Measurements from ENCODE around the gene LATS1. TPM values are rescaled to one million over a fixed set of nuclear protein-coding genes. Genes with fewer than 3 reads are reported as not detected.

LATS1 gene
- total RNA-seq, 1 experiment from 2014 or later, result 25.1 TPM

DNA sequence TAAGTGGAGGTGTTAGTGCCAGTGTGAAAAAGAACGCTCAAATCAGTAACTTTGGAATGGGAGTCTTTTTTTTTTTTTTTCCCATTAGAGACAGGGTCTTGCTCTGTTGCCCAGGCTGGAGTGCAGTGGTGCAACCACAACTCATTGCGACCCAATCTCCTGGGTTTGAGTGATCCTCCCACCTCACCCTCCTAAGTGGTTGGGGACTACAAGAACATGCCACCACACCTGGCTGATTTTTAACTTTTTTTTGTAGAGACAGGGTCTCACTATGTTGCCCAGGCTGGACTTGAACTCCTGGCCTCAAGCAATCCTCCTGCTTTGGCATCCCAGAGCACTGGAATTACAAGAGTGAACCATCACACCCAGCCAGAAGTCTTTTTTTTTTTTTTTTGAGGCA, 19.7 kb downstream of the LATS1 start:
- no CpG with 5 or more reads among the region's 2 CpGs for WGBS (ENCODE audit: extremely low coverage, insufficient read length, low lambda C conversion rate)
- Histone ChIP-seq H3K14ac (ENCODE audit: insufficient read depth, low read length) (no peak overlapping the region), H2BK120ac (ENCODE audit: low read depth, low read length, poor library complexity, severe bottlenecking) (no peak overlapping the region), H3K4me2 (ENCODE audit: insufficient read depth, insufficient read length, low read length) (no peak overlapping the region), H3K27me3 (ENCODE audit: insufficient read depth, low read length) (no peaks in the 10 kb centered on the region), H2AK5ac (ENCODE audit: insufficient read length, low read length) (no peak overlapping the region), H3K23me2 (ENCODE audit: insufficient read length, low read depth, low read length, poor library complexity, severe bottlenecking) (no peaks in the 10 kb centered on the region), H3K9ac (ENCODE audit: extremely low read depth, insufficient read length, low read length) (no peak overlapping the region), H3K79me1 (ENCODE audit: insufficient read depth, low read depth, low read length, poor library complexity, severe bottlenecking) (peaks cover 8% of the 10 kb centered on the region), H3T11ph (ENCODE audit: low read length) (no peak overlapping the region), H2BK15ac (ENCODE audit: low read depth, low read length) (no peak overlapping the region), H2BK20ac (ENCODE audit: low read depth, low read length, poor library complexity, severe bottlenecking) (no peak overlapping the region), H3K23ac (ENCODE audit: insufficient read length, low read depth, low read length) (no peak overlapping the region), H3K18ac (ENCODE audit: insufficient read length, low read depth, low read length) (no peak overlapping the region), H3K27ac (ENCODE audit: insufficient read length, low read depth, low read length) (no peak overlapping the region), H4K91ac (ENCODE audit: insufficient read length, low read depth, low read length) (no peak overlapping the region), H3K79me2 (ENCODE audit: insufficient read depth, low read length) (peaks cover 11% of the 10 kb centered on the region; the same call in 1 of the 2 replicates), H2BK5ac (ENCODE audit: insufficient read length, low read length) (no peak overlapping the region), H2AFZ (ENCODE audit: low read length) (no peak overlapping the region), H4K20me1 (ENCODE audit: control insufficient read depth, insufficient read depth, insufficient read length) (no peaks in the 10 kb centered on the region), H2BK12ac (ENCODE audit: insufficient read length, low read depth, low read length) (no peak overlapping the region), H4K5ac (ENCODE audit: insufficient read length, low read depth, low read length) (no peak overlapping the region), H3K4me1 (ENCODE audit: insufficient read depth, low read length) (no peaks in the 10 kb centered on the region; the same call in 1 of the 2 replicates), H3K9me3 (ENCODE audit: control insufficient read depth, low read depth, low read length) (no peaks in the 10 kb centered on the region), H3K4ac (ENCODE audit: low read depth, low read length) (no peak overlapping the region), H3K56ac (ENCODE audit: insufficient read length, low read depth, low read length) (no peak overlapping the region), H4K8ac (replicated peaks; ENCODE audit: insufficient read length, low read depth, low read length) (no peak overlapping the region)
- no peak for DNase-seq
- Mint-ChIP-seq H3K4me1 (peaks cover 15 to 17% of the 10 kb centered on the region in 2 experiments), H3K27me3 (ENCODE audit: low read depth) (no peaks in the 10 kb centered on the region), H3K36me3 (ENCODE audit: insufficient read depth in 1 of 3, low read depth in 3 of 3) (peaks cover 11 to 29% (median 21%) of the 10 kb centered on the region in 3 experiments; a peak in 6 of 7 replicates), H3K27ac (no peak overlapping the region), H3K4me3 (no peak overlapping the region), H3K9me3 (no peaks in the 10 kb centered on the region)
- TF ChIP-seq, protein P1, sequence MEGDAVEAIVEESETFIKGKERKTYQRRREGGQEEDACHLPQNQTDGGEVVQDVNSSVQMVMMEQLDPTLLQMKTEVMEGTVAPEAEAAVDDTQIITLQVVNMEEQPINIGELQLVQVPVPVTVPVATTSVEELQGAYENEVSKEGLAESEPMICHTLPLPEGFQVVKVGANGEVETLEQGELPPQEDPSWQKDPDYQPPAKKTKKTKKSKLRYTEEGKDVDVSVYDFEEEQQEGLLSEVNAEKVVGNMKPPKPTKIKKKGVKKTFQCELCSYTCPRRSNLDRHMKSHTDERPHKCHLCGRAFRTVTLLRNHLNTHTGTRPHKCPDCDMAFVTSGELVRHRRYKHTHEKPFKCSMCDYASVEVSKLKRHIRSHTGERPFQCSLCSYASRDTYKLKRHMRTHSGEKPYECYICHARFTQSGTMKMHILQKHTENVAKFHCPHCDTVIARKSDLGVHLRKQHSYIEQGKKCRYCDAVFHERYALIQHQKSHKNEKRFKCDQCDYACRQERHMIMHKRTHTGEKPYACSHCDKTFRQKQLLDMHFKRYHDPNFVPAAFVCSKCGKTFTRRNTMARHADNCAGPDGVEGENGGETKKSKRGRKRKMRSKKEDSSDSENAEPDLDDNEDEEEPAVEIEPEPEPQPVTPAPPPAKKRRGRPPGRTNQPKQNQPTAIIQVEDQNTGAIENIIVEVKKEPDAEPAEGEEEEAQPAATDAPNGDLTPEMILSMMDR (conservative IDR thresholded peaks at IDR 0.05), result no peak
